GM12878 (cell line): ENCODE measurements around the gene URAD. TPM values are rescaled to one million over a fixed set of nuclear protein-coding genes. Genes with fewer than 3 reads are reported as not detected.

Experiments
- ATAC-seq: fragments of 200-7000 bp; cut with Tn5 transposase; 3 replicates; pipeline ENCODE4 v1.9.1; 2020; ENCODE audit warnings: mild to moderate bottlenecking, moderate library complexity
- BruUV-seq: library from RNA; stranded (reverse); fragments of 400-500 nt; replicated peaks from 2 replicates; lab custom pipeline; 2021; lab: Mats Ljungman, UMichigan
- CTCF ChIA-PET: fragments of 300-600 bp; sonication (Branson Sonifier 250); formaldehyde crosslinking; extraction: SDS; loops from one replicate; lab custom pipeline; 2021; ENCODE audit warnings: inconsistent platforms; lab: Yijun Ruan, JAX
- POLR2A ChIA-PET: fragments of 350-600 bp; formaldehyde crosslinking; extraction: SDS; loops from one replicate; lab custom pipeline; 2021; ENCODE audit warnings: inconsistent platforms; lab: Charles Lee
- RAD21 ChIA-PET: fragments of 300-600 bp; sonication (Branson Sonifier 250); formaldehyde crosslinking; loops from one replicate; lab custom pipeline; 2023; ENCODE audit warnings: antibody characterized with exemption; ENCODE audit not compliant: unreplicated experiment; lab: Charles Lee
- SMC1A ChIA-PET: fragments of 300-600 bp; sonication (Branson Sonifier 250); formaldehyde crosslinking; loops from one replicate; lab custom pipeline; 2023; ENCODE audit not compliant: unreplicated experiment, uncharacterized antibody; lab: Charles Lee
- DNase-seq: peaks from one replicate; pipeline ENCODE4 v3.0.0-alpha.2; 2011; ENCODE audit warnings: low read depth, low spot score
- FAIRE-seq: peaks from 3 replicates; lab custom pipeline; 2011; peaks lifted over from hg19 to GRCh38; lab: Jason Lieb, UNC
- H2AFZ ChIP-seq: 2 replicates; pipeline ENCODE4 v1.6.0; 2011; ENCODE audit warnings: low read depth, low read length, control low read depth; ENCODE audit not compliant: control insufficient read depth
- H3K27ac ChIP-seq: 2 replicates; pipeline ENCODE4 v1.5.1; 2011; ENCODE audit warnings: control low read depth; ENCODE audit not compliant: control insufficient read depth, insufficient read depth
- H3K27me3 ChIP-seq, 2 experiments: replicated peaks in 1 of 2; 2 replicates each; pipeline versions ENCODE4 v1.6.0 to v1.6.1; 2011; ENCODE audit warnings: low read length in 1 of 2; ENCODE audit not compliant: control insufficient read depth in 2 of 2, insufficient read depth in 2 of 2
- H3K36me3 ChIP-seq, 2 experiments: 2 replicates each; pipeline ENCODE4 v1.5.1; 2011; ENCODE audit warnings: low read length in 1 of 2; ENCODE audit not compliant: control insufficient read depth in 2 of 2, insufficient read depth in 2 of 2
- H3K4me1 ChIP-seq: 2 replicates; pipeline ENCODE4 v1.6.1; 2011; ENCODE audit warnings: mild to moderate bottlenecking, low read length, moderate library complexity, mixed read lengths; ENCODE audit not compliant: control insufficient read depth, insufficient read depth
- H3K4me2 ChIP-seq: 2 replicates; pipeline ENCODE4 v1.6.0; 2011; ENCODE audit warnings: control low read depth; ENCODE audit not compliant: control insufficient read depth, insufficient read depth
- H3K4me3 ChIP-seq: fragments of 200-600 bp; sonication (generic); 2 replicates; pipeline ENCODE4 v1.5.1; 2016
- H3K79me2 ChIP-seq: 2 replicates; pipeline ENCODE4 v1.6.0; 2011; ENCODE audit warnings: low read length; ENCODE audit not compliant: control insufficient read depth, insufficient read depth
- H3K9ac ChIP-seq: 2 replicates; pipeline ENCODE4 v1.8.0; 2011; ENCODE audit warnings: low read length, control low read depth, mixed read lengths; ENCODE audit not compliant: control insufficient read depth, insufficient read depth
- H3K9me3 ChIP-seq: replicated peaks from 3 replicates; pipeline ENCODE4 v1.5.1; 2011; ENCODE audit warnings: mild to moderate bottlenecking, low read length; ENCODE audit not compliant: control insufficient read depth, insufficient read depth
- H4K20me1 ChIP-seq: 2 replicates; pipeline ENCODE4 v1.6.0; 2011; ENCODE audit not compliant: control insufficient read depth, insufficient read depth
- RELA ChIP-seq: fragments of 450-650 bp; IDR thresholded peaks from 2 replicates; pipeline ENCODE4 v1.8.0; 2014; ENCODE audit warnings: borderline replicate concordance; ENCODE audit not compliant: partially characterized antibody
- SIN3A ChIP-seq: IDR thresholded peaks from 2 replicates; pipeline ENCODE4 v1.6.1; 2012; ENCODE audit warnings: low read depth, low read length, improper control_type of control experiment
- SPI1 ChIP-seq: IDR thresholded peaks from 2 replicates; pipeline ENCODE4 v1.6.1; 2011; ENCODE audit warnings: low read depth, mild to moderate bottlenecking, low read length, moderate library complexity, borderline replicate concordance; ENCODE audit not compliant: insufficient read depth
- WGBS: methylation state at CpG from one replicate; pipeline ENCODE4 v1.1.6; 2016; ENCODE audit warnings: low lambda C conversion rate; ENCODE audit not compliant: insufficient replicate concordance, insufficient coverage; ENCODE audit errors: missing lambda C conversion rate; 5-methylcytosine and 5-hydroxymethylcytosine counted together
- in situ Hi-C: fragments of 300-500 bp; cut with MboI; formaldehyde crosslinking; loops from 9 replicates; pipeline ENCODE4 v1.14.3; 2018; ENCODE audit warnings: mixed read lengths
- intact Hi-C: fragments of 100-400 bp; cut with micrococcal nuclease; formaldehyde crosslinking; loops from one replicate; pipeline ENCODE4 v1.14.2; 2022; ENCODE audit not compliant: unreplicated experiment
- polyA plus RNA-seq, 11 experiments: library from polyadenylated mRNA; depleted of rRNA in 4 of 11; unstranded in 6 of 11; stranded (reverse) in 5 of 11; fragments of >200 nt; fragmentation: Nextera tagmentation in 4 of 11; fragmentation: Illumina TruSeq in 1 of 11; extraction: Ambion mirVana in 4 of 11; extraction: Trizol in 1 of 11; gene quantifications; 1 replicate in 1 of 11; 2 replicates in 10 of 11; pipeline versions ENCODE4 v1.2.1 to v1.2.3, GENCODE V29; 2011 to 2016; ENCODE audit warnings: inconsistent platforms in 2 of 11, missing spikeins in 2 of 11, low read depth in 1 of 11
- total RNA-seq, 4 experiments: library from RNA; depleted of rRNA in 3 of 4; stranded (reverse); fragments of >200 nt in 3 of 4; fragmentation: Illumina TruSeq in 1 of 4; extraction: Trizol in 1 of 4; gene quantifications; 2 replicates each; pipeline versions ENCODE4 v1.2.1 to v1.2.3, GENCODE V29; 2013 to 2021
- TF ChIP-seq, protein P1 (sequence below): fragments of 450-650 bp; IDR thresholded peaks from 2 replicates; pipeline ENCODE4 v1.6.1; 2018; ENCODE audit warnings: mild to moderate bottlenecking, low read depth, moderate library complexity; ENCODE audit not compliant: partially characterized antibody

The URAD gene
- total and polyA plus RNA-seq, 10 of the 15 experiments (the other 5 are each of a cell fraction or from before 2014, with no cell fraction given): not detected

DNA sequence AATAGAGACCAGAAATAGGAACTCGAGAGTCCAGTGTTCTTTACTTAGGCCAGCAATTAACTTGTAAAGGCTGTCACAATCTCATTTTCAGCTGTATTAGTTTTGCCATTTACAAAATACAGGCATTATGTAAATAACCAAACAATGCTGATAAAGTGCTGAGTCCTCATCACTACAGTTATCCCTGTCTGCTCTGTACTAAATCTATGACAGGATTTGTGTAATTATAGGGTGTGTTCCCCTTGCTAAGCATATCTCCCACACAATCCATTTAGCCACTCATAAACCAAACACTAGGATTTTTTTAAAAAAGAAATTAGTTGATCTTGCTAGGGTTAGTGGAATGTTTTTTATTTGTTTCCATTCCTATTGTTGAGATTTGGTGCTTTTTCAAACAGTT is 45.5 kb downstream of the URAD start:
- CTCF ChIA-PET: interaction anchor here (0.7 to 3.5 kb wide), 5 partner anchors 11 to 680 kb away, joined by 3 to 16 read pairs (median 5); no protein-coding TSS in a partner anchor
- DNase-seq: no peak
- Histone ChIP-seq H3K27ac (no peak overlapping the region), H3K4me3 (no peak overlapping the region), H3K9ac (no peak overlapping the region), H3K4me1 (no peaks in the 10 kb centered on the region), H3K27me3 (no peaks in the 10 kb centered on the region), H3K79me2 (no peaks in the 10 kb centered on the region), H3K36me3 (no peaks in the 10 kb centered on the region), H3K4me2 (no peak overlapping the region), H3K9me3 (no peaks in the 10 kb centered on the region; the same call in 1 of the 3 replicates), H2AFZ (no peak overlapping the region), H4K20me1 (no peaks in the 10 kb centered on the region)
- ATAC-seq: no peak
- SMC1A ChIA-PET: interaction anchor here (1.6 to 2.2 kb wide), 2 partner anchors 12 to 113 kb away, joined by 3 to 8 read pairs; no protein-coding TSS in a partner anchor
- no peak for FAIRE-seq
- POLR2A ChIA-PET: interaction anchor here (0.5 kb wide), 1 partner anchor 195 kb away, joined by 4 read pairs; no protein-coding TSS in a partner anchor
- intact Hi-C loops (no loop called here), in situ Hi-C loops (no loop called here)
- TF ChIP-seq RELA (no peak), SIN3A (no peak), SPI1 (no peak)
- TF ChIP-seq, protein P1, sequence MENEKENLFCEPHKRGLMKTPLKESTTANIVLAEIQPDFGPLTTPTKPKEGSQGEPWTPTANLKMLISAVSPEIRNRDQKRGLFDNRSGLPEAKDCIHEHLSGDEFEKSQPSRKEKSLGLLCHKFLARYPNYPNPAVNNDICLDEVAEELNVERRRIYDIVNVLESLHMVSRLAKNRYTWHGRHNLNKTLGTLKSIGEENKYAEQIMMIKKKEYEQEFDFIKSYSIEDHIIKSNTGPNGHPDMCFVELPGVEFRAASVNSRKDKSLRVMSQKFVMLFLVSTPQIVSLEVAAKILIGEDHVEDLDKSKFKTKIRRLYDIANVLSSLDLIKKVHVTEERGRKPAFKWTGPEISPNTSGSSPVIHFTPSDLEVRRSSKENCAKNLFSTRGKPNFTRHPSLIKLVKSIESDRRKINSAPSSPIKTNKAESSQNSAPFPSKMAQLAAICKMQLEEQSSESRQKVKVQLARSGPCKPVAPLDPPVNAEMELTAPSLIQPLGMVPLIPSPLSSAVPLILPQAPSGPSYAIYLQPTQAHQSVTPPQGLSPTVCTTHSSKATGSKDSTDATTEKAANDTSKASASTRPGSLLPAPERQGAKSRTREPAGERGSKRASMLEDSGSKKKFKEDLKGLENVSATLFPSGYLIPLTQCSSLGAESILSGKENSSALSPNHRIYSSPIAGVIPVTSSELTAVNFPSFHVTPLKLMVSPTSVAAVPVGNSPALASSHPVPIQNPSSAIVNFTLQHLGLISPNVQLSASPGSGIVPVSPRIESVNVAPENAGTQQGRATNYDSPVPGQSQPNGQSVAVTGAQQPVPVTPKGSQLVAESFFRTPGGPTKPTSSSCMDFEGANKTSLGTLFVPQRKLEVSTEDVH: no peak
- 72% methylated on average over 1 of the region's 1 CpG for WGBS
- BruUV-seq: no TSS peak
- RAD21 ChIA-PET: interaction anchor here (1.3 kb wide), 1 partner anchor 11 kb away, joined by 6 read pairs; no protein-coding TSS in a partner anchor
